Central memory CD8-positive, alpha-beta T cell (primary cell): ENCODE measurements around the gene DNAJB2.

Source experiments
- ATAC-seq: fragments of 150-1000 bp; cut with Tn5 transposase; replicated peaks from 2 replicates; pipeline ENCODE4 v1.10.0; 2022; ENCODE audit warnings: mild to moderate bottlenecking, moderate FRiP score, moderate number of reproducible peaks; ENCODE audit not compliant: poor library complexity, severe bottlenecking; ENCODE audit errors: extremely low read depth
- DNase-seq, 2 donors: peaks; one replicate each; pipeline ENCODE4 v3.0.0; 2021; ENCODE audit warnings: low spot score in 2 of 2
- H3K27ac Mint-ChIP-seq: one replicate; pipeline ENCODE4 v1.8.0; 2022; ENCODE audit warnings: low read depth, mild to moderate bottlenecking, moderate library complexity, mixed read lengths
- H3K27me3 Mint-ChIP-seq: one replicate; pipeline ENCODE4 v1.8.0; 2022; ENCODE audit warnings: mixed read lengths
- H3K36me3 Mint-ChIP-seq: one replicate; pipeline ENCODE4 v1.8.0; 2022; ENCODE audit warnings: mild to moderate bottlenecking, moderate library complexity, mixed read lengths; ENCODE audit not compliant: insufficient read depth
- H3K4me1 Mint-ChIP-seq: one replicate; pipeline ENCODE4 v1.8.0; 2022; ENCODE audit warnings: mixed read lengths
- H3K4me3 Mint-ChIP-seq: one replicate; pipeline ENCODE4 v1.8.0; 2022; ENCODE audit warnings: mild to moderate bottlenecking, moderate library complexity, mixed read lengths
- H3K9me3 Mint-ChIP-seq: one replicate; pipeline ENCODE4 v1.8.0; 2022; ENCODE audit warnings: mixed read lengths

Gene DNAJB2

DNA sequence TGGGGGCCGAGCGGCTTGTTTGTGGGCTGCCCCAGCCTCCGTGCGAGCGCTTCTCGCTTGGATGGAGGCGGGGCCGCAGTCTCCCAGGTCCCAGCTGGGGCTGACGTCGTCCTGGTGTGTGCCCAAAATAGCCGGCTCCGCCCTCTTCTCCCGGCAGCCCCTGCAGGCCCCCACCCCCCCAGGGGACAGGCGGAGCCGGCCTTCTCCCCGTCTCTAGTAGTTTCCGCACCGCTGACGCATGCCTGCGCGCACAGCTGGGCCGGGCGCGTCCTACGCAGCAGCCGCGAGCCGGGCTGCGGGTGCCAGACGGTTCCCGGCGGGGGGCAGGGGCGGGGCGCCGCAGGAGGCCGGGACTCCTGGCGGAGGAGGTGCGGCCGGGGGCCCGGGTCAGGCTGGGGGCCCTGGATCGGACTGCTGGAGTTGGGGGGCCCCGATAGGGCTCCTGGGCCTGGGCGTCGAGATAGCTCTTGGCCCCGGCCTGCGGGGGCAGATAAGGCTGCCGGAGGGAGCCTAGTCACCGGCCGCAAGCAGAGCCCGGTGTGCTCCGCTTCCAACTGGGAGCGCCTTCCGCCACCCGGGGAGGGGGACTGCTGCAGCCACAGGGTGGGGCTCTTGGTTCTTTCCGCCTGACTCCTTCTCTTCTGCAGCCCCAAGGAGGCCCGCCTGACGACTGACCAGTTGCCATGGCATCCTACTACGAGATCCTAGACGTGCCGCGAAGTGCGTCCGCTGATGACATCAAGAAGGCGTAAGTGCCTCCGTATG is at the start of gene DNAJB2:
TSS of gene DNAJB2 (plus strand) at position 216 of the 765 bp plus-strand sequence. CDS start at position 684, 468 bp downstream.
- Mint-ChIP-seq H3K9me3 (no peaks in the 10 kb centered on the region), H3K4me1 (peaks cover 38% of the 10 kb centered on the region), H3K36me3 (peaks cover 38% of the 10 kb centered on the region), H3K27me3 (no peaks in the 10 kb centered on the region), H3K4me3 (peak within 1 kb of the TSS; percentile 88), H3K27ac (peak within 1 kb of the TSS; percentile 100)
- peak; percentile 96 to 99 for DNase-seq
- ATAC-seq: peak; percentile 82

DNA sequence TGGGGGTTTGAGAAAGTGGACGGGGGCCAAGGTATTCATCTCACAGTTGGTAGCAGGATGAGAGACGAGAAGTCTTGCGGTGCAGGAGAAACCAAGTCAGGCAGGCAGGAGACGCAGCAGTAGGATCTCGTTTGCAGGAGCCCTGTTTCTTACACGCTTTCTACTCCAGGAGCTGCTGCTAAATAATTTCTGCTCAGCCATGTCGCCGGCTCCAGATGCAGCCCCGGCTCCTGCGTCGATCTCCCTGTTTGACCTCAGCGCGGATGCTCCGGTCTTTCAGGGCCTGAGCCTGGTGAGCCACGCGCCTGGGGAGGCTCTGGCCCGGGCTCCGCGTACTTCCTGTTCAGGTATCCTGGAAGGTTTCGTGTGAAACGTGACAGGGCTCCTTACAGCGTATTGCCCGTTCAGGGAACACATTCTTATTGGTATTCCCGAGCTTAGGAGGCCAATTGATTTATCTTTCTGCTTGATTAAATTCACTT is 49.1 kb upstream of the DNAJB2 start:
- ATAC-seq: peak; percentile 10
- H3K9me3 Mint-ChIP-seq: no peaks in the 10 kb centered on the region
- peaks cover 71% of the 10 kb centered on the region for H3K4me1 Mint-ChIP-seq

DNA sequence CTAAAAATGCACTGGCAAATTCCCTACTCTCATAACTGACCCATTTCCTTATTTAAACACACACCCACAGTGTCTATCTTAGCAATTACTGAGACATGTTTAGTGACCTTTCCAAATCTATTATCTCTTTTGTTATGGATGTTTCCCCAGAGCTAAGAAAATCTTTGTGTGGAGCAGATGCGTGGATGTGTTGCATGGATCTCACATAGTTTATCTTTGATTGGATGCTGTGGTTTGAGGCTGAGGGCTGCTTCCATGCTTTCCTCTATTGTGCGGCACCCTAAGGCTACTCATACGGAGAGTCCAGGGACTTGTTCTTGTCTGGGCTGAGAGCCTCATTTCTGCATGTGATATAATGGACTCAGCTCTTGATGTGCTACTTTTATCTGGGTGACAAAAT is 44.8 kb upstream of the DNAJB2 start:
- no peaks in the 10 kb centered on the region for H3K9me3 Mint-ChIP-seq
- H3K27ac Mint-ChIP-seq: no peak overlapping the region
- H3K27me3 Mint-ChIP-seq: no peaks in the 10 kb centered on the region
- no peak for ATAC-seq
- H3K36me3 Mint-ChIP-seq: peaks cover 54% of the 10 kb centered on the region
- no peak overlapping the region for H3K4me3 Mint-ChIP-seq
- H3K4me1 Mint-ChIP-seq: peaks cover 54% of the 10 kb centered on the region
- no peak for DNase-seq

More for the DNA sequence above, 49.1 kb upstream of the DNAJB2 start:
- Mint-ChIP-seq H3K36me3 (peaks cover 47% of the 10 kb centered on the region), H3K4me3 (peak overlapping the region; percentile 97), H3K27ac (peak overlapping the region; percentile 98), H3K27me3 (no peaks in the 10 kb centered on the region)
- no peak for DNase-seq

DNA sequence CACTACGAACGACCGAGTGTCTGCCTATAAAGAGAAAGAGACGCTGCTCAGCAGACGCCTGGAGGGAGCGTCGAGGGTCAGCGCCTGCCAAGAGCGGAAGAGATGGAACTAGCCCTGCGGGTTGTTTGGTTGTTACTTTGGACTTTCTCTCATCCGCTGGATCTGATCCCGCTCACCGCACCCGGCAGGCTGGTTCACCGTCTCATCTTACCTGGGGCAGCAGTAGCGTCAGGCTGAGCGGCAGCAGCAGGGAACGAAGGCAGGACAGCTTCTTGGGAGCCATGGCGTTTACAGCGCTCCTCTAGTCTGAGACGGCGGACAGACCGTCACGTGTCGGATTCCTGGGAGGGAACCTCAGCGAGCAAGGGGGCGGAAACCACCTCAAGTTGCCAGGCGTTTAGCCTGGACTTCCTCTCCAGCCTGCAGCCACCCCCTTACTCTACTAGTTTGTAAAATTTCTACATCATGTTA is 35.8 kb upstream of the DNAJB2 start:
- H3K27ac Mint-ChIP-seq: no peak overlapping the region
- no peak for DNase-seq

DNA sequence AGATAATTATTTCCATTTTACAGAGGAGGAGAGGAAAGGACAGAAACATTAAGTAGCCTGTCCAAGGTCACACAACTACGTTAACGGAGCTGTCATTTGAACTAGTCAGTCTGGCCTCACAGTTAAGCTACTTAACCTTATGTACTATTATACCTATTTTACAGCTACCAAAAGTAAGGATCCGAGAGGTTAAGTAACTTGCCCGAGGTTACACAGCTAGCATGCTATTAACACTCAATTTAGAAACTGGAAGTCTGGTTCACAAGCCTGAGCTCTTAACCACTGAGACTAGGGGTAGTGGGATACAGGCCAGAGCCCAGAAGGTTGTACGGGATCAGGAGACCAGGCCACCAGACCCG is 34.4 kb upstream of the DNAJB2 start:
- ATAC-seq (no peak), DNase-seq (no peak)
- Mint-ChIP-seq H3K4me1 (peaks cover 52% of the 10 kb centered on the region), H3K27ac (peak overlapping the region; percentile 94), H3K27me3 (no peaks in the 10 kb centered on the region), H3K9me3 (no peaks in the 10 kb centered on the region), H3K36me3 (peaks cover 38% of the 10 kb centered on the region), H3K4me3 (peak overlapping the region; percentile 78)

More for the DNA sequence above, 35.8 kb upstream of the DNAJB2 start:
- Mint-ChIP-seq H3K36me3 (peaks cover 27% of the 10 kb centered on the region), H3K4me1 (peaks cover 37% of the 10 kb centered on the region), H3K9me3 (no peaks in the 10 kb centered on the region), H3K27me3 (no peaks in the 10 kb centered on the region), H3K4me3 (peak overlapping the region; percentile 13)
- ATAC-seq: no peak

DNA sequence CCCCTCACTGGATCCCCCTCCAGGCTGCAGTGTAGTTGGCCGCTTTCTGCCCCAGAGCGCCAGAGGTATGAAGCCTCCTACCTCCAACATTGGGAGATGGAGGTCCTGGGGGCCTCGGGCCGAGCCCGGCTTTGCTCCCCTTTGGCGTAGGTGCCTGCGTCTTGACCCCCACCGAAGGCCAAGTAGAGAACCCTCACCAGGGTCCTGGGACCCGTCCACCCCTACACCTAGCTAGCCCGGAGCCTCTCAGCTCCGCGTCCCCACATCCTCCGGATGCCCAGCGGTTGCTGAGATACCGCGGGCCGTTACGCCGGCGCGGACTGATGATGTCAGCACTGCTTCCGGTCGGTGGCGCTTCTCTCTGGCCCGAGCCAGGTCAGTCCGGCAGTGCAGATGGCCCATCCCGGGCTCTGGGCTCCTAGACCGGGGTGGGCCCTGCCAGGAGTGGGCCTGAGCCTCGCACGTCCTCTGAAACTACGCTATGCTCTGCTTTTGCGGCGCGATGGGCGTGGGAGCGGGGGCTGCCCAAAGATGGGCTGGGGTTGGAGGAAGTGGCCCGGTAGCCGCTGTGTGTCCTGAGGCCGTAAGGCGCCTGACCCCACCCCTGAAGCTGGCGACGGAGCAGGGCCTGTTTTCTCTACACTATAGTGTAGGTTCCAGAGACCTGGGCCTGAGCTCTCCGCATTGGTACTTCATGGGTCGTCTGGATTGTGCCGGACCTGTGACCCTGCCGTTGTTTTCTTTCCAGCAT is 33.8 kb upstream of the DNAJB2 start, which contains the start of the genes GLB1L and STK16:
TSS of gene GLB1L (minus strand) at position 297 of the 751 bp plus-strand sequence. CDS start 1,871 bp downstream, outside the sequence.
TSS of gene STK16 (plus strand) at position 332 of the 751 bp plus-strand sequence. CDS start 521 bp downstream, outside the sequence.
- ATAC-seq: peak; percentile 63
- Mint-ChIP-seq H3K27ac (peak within 1 kb of the TSS; percentile 94), H3K27me3 (no peaks in the 10 kb centered on the region), H3K9me3 (no peaks in the 10 kb centered on the region), H3K36me3 (peaks cover 43% of the 10 kb centered on the region), H3K4me3 (peak within 1 kb of the TSS; percentile 78), H3K4me1 (peaks cover 57% of the 10 kb centered on the region)
- peak; percentile 79 to 82 for DNase-seq

DNA sequence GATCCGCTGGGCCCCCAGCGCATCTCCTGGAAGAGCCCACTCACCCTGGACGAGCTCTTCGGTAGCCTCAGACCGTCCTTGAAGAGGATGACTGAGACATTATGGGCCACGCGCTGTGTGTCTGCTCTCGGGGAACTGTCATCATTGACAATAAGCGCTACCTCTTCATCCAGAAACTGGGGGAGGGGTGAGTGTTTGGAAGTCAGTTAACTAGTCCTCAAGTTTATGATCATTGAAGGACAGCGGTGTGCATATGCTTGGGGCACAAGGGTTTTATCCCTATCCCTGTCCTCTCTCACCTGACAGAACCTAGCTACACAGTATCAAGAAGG is 33.3 kb upstream of the DNAJB2 start:
- no peak for ATAC-seq

DNA sequence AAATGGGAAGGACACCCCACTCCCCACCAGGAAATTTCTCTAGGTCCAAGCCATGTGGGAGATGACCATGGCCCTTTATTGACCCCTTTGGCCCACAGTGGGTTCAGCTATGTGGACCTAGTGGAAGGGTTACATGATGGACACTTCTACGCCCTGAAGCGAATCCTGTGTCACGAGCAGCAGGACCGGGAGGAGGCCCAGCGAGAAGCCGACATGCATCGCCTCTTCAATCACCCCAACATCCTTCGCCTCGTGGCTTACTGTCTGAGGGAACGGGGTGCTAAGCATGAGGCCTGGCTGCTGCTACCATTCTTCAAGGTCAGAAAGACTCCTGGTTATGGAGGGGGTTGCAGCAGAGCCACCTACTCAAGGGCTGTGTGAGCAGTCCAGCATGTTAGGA is 32.6 kb upstream of the DNAJB2 start:
- peak overlapping the region; percentile 78 for H3K4me3 Mint-ChIP-seq
- no peaks in the 10 kb centered on the region for H3K9me3 Mint-ChIP-seq
- H3K4me1 Mint-ChIP-seq: peaks cover 70% of the 10 kb centered on the region
- H3K27me3 Mint-ChIP-seq: no peaks in the 10 kb centered on the region
- peaks cover 53% of the 10 kb centered on the region for H3K36me3 Mint-ChIP-seq
- DNase-seq (no peak), ATAC-seq (no peak)
- H3K27ac Mint-ChIP-seq: no peak overlapping the region

More for the DNA sequence above, 33.3 kb upstream of the DNAJB2 start:
- no peak for DNase-seq
- H3K27me3 Mint-ChIP-seq: no peaks in the 10 kb centered on the region
- H3K4me3 Mint-ChIP-seq: peak overlapping the region; percentile 78
- no peaks in the 10 kb centered on the region for H3K9me3 Mint-ChIP-seq
- peaks cover 63% of the 10 kb centered on the region for H3K4me1 Mint-ChIP-seq
- peaks cover 48% of the 10 kb centered on the region for H3K36me3 Mint-ChIP-seq
- peak overlapping the region; percentile 94 for H3K27ac Mint-ChIP-seq

DNA sequence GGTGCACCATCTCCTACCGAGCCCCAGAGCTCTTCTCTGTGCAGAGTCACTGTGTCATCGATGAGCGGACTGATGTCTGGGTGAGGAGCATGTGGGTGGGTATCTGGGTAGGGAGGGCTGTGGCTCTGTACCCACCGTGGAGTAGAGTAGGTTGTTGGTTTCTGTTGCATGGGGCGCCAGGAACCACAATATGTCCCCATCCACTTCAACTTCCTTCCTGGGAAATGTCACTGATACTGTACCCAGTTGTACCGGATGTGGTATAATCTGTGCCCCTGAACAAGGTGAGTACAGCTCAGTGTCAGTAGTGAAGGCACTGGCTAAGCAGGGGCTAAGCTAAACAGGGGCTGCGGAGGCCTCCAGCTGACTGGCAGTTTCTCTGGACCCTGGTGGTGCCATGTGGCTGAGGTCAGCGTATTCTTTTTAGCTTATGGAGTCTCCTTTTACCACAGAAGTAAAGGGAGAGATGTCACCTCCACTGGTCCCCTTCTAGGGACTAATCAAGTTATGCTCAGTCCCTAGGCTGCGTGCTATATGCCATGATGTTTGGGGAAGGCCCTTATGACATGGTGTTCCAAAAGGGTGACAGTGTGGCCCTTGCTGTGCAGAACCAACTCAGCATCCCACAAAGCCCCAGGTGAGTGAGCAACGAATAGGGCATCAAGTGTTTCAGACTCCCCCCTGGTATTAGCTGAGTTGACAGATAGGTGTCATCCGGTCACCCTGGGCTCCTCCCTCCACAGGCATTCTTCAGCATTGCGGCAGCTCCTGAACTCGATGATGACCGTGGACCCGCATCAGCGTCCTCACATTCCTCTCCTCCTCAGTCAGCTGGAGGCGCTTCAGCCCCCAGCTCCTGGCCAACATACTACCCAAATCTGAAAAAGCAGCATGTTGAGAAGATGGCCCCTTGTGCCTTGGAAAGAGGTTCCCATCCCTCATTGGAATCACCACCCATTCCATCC is 31.2 kb upstream of the DNAJB2 start:
- Mint-ChIP-seq H3K4me1 (peaks cover 83% of the 10 kb centered on the region), H3K4me3 (peak overlapping the region; percentile 78), H3K9me3 (no peaks in the 10 kb centered on the region), H3K27me3 (no peaks in the 10 kb centered on the region), H3K27ac (peak overlapping the region; percentile 83), H3K36me3 (peaks cover 67% of the 10 kb centered on the region)
- peak; percentile 77 for ATAC-seq
- DNase-seq: peak; percentile 34 to 65

DNA sequence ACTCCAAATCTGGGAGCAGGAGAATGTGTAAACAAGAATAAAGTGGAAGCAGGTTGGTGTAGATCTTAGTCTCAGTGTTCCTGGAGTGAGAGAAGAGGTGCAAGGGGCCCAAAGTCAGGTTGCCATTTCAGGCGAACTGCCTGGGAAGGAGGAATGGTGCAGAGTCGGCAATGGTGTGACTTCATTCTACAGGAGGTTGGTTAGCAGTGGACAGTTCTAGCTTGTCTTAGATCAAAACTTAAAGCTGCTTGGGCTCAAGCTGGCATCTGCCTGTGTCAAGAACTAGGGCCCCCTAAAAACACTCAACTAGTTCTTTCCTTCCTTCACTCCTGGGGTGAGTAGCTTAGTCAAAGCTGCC is 30.3 kb upstream of the DNAJB2 start:
- peak overlapping the region; percentile 83 for H3K27ac Mint-ChIP-seq
- DNase-seq: no peak
- peak overlapping the region; percentile 78 for H3K4me3 Mint-ChIP-seq
- no peaks in the 10 kb centered on the region for H3K9me3 Mint-ChIP-seq
- H3K4me1 Mint-ChIP-seq: peaks cover 83% of the 10 kb centered on the region
- ATAC-seq: no peak
- H3K27me3 Mint-ChIP-seq: no peaks in the 10 kb centered on the region
- H3K36me3 Mint-ChIP-seq: peaks cover 74% of the 10 kb centered on the region

DNA sequence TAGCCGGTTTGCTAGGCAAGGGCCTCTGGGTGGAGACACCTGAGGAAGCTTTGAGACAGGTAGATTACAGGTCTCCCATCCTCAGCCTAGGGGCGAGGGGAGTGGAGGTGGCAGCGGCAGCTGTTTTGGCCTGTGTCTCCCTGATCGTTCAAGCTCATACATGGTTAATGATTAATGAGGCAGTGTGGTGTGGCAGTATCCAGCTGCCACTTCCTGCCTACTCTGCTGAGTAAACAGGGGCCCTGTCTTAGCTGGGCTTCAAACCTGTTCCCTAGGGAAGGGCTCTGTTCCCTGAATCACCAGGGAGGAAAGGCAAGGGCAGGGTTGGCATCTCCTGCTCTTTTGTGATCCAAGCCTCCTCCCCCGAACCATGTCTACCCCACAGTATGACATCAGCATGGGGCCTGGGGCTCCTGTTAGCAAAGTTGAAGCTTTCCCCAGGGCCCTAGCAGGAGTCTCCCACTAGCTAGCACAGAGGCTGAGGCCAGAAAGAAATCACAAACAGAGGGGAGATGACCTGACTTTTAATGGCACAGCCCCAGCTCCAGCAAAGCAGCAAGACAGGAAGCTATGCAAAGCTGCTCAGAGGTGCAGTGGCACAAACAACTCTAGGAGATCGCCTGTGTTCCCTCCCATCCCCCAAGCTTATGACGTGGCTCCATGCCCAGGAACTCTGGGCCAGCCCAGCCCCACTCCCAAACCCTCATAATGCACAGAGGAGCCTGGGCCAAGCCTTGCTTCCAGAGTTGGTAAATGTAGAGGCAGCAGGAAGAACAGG is 29.8 kb upstream of the DNAJB2 start:
- Mint-ChIP-seq H3K9me3 (no peaks in the 10 kb centered on the region), H3K27me3 (no peaks in the 10 kb centered on the region), H3K27ac (peak overlapping the region; percentile 83), H3K4me1 (peaks cover 83% of the 10 kb centered on the region), H3K36me3 (peaks cover 76% of the 10 kb centered on the region), H3K4me3 (peak overlapping the region; percentile 78)
- ATAC-seq (peak; percentile 1), DNase-seq (peak in 1 of 2 donors; percentile 44)
